HG03432 (cell line): ENCODE measurements around the gene DGAT2.

Source experiments
- ATAC-seq: cut with Tn5 transposase; IDR thresholded peaks from one replicate; pipeline ENCODE4 v1.9.1; 2021; ENCODE audit warnings: mild to moderate bottlenecking, moderate library complexity; ENCODE audit not compliant: unreplicated experiment

The DGAT2 gene

DNA sequence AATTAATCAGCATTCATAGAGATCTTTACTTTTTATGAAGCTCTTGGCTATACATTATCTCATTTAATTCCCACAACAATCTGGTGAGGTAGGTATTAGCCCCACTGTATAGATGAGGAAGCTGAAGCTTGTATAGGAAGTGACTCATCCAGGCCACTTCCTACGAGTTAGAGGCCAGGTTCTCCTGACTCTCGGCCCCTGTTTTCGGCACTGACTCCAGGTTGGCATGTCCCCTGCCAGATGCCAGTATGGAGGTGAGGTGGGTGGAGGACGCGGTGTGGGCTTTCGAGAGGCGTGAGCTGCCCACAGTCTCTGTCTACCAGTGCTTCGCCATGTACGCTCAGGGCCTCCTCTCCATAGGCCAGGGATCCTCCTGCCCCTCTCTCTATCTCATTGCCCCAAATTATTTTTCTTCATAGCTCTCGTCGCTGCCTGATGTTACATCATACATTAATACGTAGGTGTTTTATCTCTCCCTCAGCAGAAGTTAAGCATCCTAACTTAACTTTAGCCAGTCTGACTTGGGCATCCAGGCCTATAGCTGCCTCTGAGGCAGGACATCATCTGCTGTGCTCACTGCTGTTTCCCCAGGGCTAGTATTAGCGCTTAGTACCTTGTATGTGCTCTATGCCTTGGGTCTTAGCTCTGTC, 9.0 kb downstream of the DGAT2 start:
- no peak for ATAC-seq

DNA sequence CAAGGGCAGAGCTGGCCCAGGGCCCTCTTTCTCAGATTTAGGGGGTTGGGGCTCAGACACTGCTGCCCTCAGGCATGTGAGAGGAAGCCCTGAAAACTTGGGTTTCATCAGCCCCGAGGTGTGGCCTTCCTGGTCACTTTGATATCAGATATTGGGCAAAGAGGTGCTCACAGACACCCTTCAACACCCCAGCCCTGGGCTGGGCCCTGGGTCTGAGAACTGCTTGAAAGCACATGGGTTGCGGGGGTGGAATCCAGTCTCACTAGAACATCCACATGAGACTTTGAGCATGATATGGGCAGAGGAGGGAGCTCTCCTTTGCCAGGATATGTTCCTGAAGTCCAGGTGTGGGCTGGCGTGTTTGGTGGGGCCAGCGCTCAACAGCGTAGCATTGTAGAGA, 10.4 kb downstream of the DGAT2 start:
- ATAC-seq, result no peak

DNA sequence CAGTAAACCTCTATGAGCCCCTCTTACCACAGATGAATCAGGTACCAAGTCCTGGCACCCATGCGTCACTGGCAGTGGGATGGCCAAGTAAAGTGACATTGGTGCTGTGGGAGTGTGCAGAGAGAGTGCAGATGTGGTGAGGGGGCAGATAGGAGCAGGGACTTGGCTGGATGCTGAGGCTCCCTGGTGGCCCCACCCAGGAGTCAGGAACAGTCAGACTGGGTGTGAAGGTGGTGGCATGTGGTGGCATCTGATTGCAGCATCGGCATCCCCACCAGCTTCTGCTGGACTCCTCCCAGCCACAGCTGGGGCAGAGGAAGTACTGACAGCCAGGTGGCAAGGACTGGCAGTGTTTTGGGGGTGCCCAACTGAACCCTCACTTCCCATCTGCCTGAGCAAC, 11.4 kb downstream of the DGAT2 start:
- ATAC-seq, result no peak

DNA sequence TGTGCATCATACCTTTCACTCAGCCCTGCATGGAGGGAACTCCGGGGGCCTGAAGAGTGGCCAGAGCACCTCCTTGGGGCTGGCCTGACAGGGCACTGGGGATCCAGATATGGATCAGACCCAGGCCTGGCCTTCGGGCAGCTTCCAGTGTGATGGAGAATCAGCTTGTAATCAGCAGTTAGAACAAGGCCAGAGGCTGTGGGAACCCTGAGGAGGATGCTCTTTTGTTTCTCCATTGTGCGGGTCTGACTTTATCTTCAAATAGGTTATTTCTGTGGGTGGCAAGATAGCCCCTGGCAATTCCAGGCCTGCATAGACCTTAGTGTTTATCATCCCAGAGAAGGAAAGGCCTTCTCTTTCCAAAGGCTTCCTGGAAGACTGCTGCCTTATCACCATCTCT, 12.3 kb downstream of the DGAT2 start:
- no peak for ATAC-seq

DNA sequence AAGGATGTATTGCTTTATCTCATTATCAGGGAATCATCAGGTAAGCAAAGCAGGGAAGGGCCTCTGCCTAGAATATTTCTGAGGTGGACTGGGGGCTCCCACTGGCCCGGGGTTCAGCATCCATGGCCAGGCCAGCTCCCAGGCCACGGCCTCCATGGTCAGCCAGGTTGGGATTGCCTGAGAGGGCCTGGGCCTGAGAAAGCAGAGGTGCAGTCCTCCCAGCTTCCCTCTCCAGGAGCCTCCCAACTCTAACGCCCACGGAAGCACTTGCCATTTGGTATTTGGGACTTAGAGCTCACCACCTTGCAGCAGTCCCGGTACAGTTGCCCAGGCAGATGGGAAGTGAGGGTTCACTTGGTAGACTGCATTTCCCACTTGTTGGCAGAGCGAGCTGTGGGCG, 12.7 kb downstream of the DGAT2 start:
- ATAC-seq, result no peak

DNA sequence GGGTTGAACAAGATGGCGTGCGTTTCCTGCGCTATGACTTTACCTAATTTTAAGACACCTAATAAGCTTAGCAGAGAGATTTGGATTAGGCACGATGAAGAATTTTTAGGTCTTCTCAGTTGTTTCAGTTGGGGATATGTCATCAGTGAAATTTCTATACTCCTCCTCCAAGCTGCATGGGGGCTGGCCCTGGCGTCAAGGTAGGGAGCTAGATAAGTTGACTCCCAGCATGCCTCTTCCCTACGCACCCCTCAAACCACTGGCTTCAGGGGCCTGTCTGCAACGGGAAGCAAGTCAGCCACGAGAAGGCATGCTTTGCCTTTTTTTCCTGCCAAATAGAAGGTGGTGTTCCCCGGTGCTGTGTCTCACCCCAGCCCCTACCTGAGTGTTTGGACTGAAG, 13.3 kb downstream of the DGAT2 start:
- ATAC-seq, result no peak

DNA sequence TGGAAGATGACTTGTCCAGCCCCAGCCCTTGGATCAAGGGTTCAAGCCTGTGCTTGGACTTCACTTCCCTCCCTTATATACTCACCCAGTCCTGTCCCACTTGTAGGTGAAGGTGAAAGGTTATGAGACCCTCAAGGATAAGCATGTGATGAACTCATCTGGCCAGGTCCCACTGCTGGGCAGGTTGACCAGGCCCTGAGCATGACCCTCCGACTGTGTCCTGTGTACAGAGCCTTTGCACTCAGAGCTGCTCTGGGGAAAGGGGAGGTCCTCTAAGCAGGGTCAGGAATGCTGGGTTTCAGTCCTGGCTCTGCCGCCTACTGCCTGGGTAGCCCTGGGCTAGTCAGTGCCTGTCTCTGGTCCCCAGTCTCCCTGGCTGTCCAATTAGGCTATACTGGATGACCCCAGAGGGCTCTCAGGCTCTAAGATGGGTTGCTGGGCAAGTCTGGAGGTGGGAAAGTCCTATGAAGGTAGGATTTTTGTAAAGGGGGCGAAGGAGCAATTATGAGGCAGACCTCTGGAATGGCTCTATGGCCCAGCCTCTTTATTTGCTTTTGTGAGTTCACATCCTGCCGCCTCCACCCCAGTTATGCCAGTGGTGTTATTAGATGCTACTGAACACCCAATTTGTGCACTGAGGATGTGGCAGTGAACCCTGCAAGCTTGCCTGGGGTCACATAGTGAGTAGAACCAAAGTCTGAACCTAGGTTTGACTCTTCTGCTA, 14.1 kb downstream of the DGAT2 start:
- no peak for ATAC-seq

DNA sequence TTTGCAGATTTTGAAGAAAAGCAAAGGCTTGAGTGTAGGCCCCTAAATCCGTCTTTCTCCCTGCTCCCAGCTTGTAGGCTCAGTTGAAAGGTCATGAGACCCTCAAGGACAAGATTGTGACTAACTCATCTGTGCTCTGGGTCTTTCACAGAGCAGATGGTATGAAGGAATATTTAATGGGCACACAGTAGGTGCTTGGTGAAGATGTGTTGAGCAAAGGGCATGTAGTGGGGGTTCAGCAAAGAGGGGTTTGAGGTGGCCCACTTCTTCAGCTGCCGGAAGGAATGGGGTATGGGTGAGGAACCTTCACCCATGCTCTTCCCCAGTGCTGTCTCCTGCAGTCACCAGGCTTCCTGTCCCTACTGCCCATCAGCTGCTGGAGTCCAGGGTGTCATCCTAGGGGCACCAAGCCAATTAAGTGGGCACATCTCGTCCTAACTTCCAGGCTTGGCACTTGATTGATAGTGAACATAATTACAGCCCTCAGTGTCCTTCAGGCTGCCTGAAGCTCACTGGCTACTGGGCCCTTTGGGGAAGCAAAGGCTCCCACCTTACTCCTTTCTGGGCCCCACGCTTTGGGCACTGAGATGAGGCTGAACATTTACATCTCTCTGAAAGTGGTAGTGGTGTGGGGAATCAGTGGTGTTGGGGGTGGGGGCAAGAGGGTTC, 15.0 kb downstream of the DGAT2 start:
- ATAC-seq, result no peak

DNA sequence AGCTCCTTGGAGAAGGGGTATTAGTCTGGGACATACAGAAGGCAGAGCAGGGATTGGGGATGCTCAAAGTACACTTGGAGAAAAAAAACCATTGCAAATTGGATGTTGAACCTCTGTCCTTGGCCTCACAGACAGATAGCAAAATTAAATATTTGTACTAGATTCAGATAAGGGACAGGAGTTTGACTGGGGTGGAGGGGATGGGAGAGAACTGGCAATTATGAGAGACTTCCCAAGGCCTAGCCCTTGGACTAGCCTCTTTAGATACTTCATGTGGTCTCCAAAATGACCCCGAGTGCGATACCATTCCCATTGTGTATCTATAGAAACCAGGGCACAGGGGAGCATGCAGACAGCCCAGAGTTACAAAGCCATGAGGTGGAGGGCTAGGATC, 15.5 kb downstream of the DGAT2 start:
- no peak for ATAC-seq

DNA sequence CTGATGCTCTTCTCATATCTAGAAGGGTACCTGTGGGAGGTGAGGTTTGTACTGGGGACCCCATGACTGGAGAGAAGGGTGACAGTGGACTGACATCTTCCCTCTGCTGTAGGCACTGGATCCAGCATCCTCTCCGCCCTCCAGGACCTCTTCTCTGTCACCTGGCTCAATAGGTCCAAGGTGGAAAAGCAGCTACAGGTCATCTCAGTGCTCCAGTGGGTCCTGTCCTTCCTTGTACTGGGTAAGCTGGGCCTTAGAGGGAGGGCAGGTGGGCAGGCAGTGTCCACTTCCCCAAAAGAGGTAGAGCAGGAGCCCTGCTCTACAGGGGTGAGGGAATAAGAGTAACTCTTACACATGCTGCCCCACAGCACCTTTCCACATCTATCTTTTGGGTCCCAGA, 15.9 kb downstream of the DGAT2 start:
- no peak for ATAC-seq

DNA sequence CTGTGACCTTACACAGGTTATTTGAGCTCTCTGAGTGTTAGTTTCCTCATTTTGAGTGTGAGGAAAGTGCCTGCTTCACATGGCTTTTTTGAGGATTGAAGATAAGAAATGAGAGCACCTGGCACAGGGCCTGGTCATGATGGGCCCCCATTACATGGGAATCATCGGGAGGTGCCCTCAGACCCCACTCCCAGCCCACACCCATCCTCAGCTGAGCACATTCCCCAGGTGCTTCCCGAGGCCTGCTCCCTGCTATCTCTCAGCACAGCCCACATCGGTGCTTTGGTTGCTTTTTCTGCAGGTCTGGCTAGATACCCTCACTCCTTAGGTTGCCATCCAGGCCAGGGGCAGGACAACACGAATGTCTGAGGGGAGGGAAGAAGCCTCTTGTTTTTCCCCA, 16.6 kb downstream of the DGAT2 start:
- ATAC-seq, result no peak

DNA sequence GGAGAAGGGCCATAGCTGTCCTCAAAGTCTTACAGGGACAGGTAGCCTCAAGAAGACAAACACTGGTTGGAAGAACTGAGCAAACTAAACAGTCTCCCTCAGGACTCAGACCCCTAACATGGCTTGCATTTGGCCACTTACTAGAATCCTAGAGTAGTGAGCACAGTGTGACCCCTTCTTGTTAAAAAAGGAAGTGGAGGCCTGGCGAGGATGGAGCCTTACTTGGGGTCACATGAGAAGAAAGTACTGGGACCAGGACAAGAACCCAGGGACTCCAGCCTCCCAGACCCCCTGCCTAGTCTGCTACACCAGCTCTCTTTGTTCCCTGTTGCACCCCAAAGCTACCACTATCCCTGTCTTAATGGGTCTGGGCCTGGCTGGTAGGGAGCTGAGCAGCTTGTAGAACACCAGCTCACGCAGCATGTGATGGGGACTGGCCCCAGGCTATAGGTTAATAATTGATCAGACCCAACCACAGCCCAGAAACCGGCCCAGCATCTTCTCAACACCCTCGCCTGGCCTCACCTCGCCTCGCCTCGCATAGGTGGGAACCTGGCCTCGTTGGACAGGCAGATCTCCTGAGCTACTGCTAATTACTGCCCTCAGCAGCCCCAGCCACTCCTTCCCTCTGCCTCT, 17.6 kb downstream of the DGAT2 start:
- peak; percentile 55 for ATAC-seq

DNA sequence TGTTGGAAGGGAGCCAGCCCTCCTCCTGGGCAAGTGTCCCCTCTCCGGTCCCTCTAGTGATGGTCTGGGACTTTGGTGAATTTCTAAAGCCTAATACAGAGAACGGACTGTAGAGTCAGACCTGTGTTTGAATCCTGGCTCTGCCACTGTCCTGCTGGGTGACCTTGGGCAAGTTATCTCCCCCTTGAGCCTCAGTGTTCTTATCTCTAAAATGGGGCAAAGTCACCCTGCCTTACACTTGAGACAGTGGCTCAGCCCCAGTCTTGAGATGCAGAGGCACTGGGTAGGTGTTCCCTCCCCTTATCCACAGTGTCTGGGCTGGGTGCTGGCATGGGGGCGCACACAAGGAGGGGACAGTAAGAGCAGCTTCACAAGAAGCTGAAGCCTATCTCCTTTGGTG, 20.9 kb downstream of the DGAT2 start:
- ATAC-seq, result no peak

DNA sequence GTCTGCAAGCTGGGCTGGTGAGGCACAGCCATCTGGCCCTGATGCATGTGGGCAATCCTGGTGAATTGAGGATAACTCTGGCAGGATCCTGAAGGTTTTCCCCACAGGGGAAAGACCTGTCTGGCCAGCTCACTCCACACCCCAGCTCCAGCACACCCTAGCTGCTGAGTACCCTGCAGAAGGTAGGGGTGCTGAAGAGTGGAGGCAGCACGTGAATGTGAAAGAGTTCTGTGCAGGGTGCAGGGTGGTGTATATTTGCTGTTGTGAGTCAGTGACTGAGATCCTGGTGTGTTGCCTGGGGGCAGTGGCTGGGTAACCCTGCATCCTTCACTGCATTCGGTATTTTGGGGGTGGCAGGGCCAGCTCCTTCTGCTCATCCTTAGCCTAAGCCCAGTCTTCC, 22.4 kb downstream of the DGAT2 start:
- ATAC-seq, result no peak

DNA sequence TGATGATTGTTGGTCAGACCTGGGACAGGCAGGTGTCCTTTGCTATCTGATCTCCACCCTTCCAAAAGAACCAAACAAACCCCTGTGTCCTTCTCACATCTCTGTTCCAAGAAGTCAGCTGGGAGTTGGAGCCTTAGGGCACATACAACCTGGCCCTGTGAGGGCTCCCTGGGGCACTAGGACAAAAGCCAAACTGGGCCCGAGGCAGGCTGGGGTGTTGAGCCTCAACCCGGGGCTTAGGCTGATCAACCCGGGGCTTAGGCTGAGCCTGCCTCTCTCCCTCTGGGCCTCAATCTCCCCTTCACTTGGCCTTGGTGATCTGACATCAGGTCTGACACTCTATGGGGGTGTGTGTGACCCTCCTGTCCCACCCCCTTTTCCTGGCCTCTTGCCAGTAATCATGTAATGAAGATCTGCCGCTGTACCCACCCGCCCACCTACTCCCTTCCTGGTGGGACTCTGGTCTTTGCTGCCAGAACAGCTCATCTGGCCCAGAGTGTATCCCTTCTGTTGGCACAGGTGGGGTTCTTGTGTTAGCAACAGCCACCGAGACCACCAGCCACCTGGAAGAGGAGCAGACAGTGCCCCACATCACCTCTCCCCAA, 23.7 kb downstream of the DGAT2 start:
- ATAC-seq, result no peak

DNA sequence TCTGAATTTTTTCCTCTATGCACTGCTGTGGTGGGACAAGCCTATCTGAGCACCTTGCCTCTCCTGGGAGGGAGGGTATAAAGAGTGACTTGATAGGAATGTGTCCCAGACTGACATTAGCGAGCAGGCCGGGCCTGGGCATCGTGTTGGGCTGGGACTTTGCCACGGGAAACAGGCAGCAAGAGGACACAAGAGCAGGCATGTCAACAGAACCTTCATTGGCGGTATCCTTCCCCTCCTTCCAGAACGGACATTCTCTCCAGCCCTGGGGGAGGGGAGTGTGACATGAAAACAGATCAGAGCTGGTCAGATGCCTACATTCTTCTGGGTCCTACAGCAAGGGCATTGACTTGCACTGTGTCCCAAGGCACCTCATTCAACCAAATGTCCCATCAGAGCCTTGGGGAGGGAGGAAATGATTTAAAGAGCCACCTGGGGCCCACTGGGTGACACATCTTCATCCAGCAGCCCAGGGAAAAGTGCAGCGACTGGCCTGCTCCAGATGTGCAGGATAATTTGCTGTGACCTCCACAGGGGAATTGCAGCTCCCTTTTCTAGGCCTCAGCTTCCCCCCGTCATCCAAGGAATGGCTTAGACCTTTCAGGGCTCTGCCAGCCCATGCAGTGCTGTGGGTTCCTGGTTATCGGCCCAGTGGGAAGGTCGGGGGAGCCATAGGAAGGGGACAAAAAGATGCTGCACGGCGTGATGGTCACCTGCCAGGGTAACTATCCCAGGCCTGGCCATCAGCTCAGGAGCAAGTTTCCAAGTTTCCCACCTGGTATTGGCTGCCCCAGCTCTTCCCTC, 24.6 kb downstream of the DGAT2 start:
- ATAC-seq, result no peak

DNA sequence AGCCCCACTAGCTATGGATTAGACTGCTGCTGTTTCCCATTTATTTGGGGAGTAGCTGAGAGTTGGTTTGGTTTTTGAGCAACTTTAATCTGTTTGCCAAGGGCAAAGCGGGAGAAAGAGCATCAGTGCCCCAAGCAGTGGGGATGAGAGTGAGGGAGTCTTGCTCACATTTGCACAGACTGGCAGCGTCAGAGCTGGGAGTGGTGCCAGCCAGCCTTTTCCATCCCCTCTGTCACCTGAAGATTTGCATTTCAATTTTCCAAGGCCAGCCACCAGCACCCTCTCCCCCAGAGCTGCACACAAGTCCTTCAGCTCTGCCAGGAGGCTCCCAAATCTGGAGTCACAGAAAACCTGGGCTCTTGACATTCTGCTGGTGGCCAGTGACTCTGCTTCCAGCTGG, 25.4 kb downstream of the DGAT2 start:
- no peak for ATAC-seq

DNA sequence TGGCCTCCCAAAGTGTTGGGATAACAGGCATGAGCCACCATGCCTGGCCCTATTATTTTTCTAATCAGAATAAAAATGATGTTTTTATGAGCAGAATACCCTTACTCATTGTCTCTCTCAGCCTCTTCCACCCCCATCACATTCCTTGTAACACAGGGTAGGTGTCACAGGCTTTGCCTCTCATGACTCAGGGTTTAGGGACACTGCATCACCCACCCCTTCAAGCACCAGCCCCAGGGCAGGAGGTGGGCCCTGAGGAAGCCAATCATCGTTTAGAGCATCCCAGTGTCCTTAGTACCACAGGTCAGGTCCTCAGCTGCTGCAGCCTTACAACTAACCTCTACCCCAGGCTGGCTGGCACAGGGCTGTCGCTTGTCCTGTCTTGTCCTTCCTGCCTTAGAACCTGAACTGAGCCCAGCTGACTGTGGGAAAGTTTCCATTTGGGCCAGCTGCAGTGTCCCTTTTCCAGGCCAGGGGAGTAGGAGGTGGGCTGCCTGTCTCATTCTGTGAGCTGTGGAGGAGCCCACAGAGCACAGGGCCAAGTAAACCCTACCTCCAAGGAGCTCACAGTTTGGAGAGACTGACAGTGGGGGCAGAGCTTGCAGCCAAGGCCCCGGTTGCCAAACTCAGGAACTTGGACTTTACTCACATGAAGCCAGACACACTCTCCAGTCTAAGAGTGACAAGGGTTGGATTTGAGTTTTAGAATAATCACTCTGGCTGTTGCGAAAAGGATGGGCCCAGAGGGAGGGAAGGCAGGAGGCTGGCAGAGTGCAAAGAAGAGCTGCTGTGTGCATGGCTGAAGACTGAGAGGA, 26.9 kb downstream of the DGAT2 start:
- no peak for ATAC-seq

DNA sequence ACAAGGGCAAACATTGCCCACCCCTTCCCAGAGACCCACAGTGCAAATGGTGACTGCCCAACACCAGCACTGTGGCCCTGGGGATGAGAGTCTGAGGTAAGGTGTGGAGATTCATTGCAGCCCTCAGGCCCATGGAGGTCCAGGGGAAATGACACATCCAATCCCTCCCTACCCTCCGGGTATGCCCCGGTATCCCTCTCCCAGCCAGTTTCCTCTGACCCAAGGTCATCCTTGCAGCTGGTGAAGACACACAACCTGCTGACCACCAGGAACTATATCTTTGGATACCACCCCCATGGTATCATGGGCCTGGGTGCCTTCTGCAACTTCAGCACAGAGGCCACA, 27.5 kb downstream of the DGAT2 start:
- no peak for ATAC-seq

DNA sequence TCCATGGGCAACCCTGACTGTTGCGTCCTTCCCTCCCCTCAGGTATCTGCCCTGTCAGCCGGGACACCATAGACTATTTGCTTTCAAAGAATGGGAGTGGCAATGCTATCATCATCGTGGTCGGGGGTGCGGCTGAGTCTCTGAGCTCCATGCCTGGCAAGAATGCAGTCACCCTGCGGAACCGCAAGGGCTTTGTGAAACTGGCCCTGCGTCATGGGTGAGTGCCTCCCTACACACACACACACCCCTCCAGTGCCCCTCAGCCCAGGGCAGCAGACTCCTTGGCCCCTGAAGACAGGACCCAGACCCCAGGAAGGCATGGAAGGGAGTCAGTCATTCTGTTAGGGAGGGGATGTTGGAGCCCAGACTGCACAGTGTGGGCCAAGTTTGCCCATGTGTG, 28.5 kb downstream of the DGAT2 start:
- no peak for ATAC-seq
